ENCODE results near the gene P2RY11. TPM values are rescaled to one million over a fixed set of nuclear protein-coding genes. Genes with fewer than 3 reads are reported as not detected.

P2RY11 gene, protein sequence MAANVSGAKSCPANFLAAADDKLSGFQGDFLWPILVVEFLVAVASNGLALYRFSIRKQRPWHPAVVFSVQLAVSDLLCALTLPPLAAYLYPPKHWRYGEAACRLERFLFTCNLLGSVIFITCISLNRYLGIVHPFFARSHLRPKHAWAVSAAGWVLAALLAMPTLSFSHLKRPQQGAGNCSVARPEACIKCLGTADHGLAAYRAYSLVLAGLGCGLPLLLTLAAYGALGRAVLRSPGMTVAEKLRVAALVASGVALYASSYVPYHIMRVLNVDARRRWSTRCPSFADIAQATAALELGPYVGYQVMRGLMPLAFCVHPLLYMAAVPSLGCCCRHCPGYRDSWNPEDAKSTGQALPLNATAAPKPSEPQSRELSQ
- total RNA-seq = 1 to 10 TPM; 2.9 to 3.6 TPM

DNA sequence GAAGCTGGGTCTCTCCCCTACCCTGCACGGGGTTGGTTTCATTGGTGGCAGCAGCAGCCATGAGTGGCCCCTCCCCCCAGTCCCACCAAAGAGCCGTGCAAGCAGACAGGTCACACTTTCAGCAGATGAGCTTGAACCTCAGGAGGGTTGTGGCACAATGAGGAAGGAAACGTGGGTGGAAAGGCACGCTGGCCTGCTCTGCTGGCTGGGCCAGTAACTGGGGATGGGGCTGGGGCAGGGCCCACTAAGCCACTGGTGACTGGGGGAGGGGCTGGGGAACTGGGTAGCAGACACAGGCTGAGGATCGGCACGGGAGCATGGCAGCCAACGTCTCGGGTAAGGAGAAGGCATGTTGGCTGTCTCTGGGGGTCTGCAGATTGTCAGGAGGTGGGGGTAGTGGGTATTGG is at the start of gene P2RY11:
P2RY11 (plus strand) TSS at position 289 of the 407 bp plus-strand sequence; CDS start at position 318, 29 bp downstream.
- intact Hi-C loops (cut with DNase I) = loop anchor here (5.0 kb wide), 1 partner anchor 184 kb away; no protein-coding TSS in a partner anchor
- TF ChIP-seq, protein P1, sequence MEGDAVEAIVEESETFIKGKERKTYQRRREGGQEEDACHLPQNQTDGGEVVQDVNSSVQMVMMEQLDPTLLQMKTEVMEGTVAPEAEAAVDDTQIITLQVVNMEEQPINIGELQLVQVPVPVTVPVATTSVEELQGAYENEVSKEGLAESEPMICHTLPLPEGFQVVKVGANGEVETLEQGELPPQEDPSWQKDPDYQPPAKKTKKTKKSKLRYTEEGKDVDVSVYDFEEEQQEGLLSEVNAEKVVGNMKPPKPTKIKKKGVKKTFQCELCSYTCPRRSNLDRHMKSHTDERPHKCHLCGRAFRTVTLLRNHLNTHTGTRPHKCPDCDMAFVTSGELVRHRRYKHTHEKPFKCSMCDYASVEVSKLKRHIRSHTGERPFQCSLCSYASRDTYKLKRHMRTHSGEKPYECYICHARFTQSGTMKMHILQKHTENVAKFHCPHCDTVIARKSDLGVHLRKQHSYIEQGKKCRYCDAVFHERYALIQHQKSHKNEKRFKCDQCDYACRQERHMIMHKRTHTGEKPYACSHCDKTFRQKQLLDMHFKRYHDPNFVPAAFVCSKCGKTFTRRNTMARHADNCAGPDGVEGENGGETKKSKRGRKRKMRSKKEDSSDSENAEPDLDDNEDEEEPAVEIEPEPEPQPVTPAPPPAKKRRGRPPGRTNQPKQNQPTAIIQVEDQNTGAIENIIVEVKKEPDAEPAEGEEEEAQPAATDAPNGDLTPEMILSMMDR (IDR thresholded peaks at IDR 0.05) = no peak
- TF ChIP-seq POLR2A (IDR thresholded peaks at IDR 0.05) = no peak
- peak within 1 kb of the TSS in 2 of 4 donors; percentile 27 to 52 for H3K27ac ChIP-seq

DNA sequence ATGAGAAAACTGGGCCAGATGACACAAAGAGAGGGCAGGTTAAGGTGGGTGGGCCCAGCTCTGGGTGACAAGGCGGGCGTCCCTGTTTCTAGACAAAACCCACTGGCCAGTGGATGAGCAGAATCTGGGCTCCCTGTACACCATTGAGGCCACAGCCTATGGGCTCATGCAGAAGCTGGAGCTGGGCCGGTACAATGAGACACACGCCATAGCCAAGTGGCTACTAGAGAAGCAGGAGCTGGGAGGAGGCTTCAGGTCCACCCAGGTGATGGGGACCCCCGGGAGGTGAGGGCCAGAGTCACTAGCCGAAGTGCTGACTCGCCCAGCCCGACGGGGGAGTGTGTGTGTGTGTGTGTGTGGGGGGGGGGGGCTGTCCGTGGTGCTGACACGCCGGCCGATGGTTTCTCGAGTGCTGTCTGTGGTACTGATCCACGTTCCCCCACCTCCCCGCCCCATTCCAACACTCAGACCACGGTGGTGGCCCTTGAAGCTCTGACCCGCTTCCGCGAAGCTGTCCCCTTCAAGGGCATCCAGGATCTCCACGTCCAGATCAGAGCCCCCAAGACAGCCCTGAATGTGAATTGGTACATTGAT is 49.7 kb upstream of the P2RY11 start:
- ATAC-seq = no peak
- Histone ChIP-seq H3K27ac (no peak overlapping the region), H3K36me3 (replicated peaks in 1 of 2; ENCODE audit: insufficient read depth in 1 of 2, low read depth in 2 of 2) (no peaks in the 10 kb centered on the region), H3K4me3 (no peak overlapping the region), H3K4me1 (no peaks in the 10 kb centered on the region), H3K27me3 (no peaks in the 10 kb centered on the region), H3K9me3 (no peaks in the 10 kb centered on the region)
- intact Hi-C loops (cut with DNase I) = no loop called here
- no peak for DNase-seq
- WGBS, 2 donors = 19 to 56% methylated on average over 5 to 19 of the region's 21 CpGs
- TF ChIP-seq, protein P1 (IDR thresholded peaks at IDR 0.05) = no peak
- no peak for TF ChIP-seq POLR2A (IDR thresholded peaks at IDR 0.05)

More for the DNA sequence above, at the start of gene P2RY11:
- WGBS, 2 donors = 57 to 81% methylated on average over 6 to 8 of the region's 8 CpGs
- Histone ChIP-seq H3K9me3 (no peaks in the 10 kb centered on the region), H3K27me3 (no peaks in the 10 kb centered on the region), H3K4me3 (no peak within 1 kb of the TSS), H3K4me1 (peaks cover 29% of the 10 kb centered on the region), H3K36me3 (replicated peaks in 1 of 2; ENCODE audit: insufficient read depth in 1 of 2, low read depth in 2 of 2) (peaks cover 24 to 47% of the 10 kb centered on the region in 2 donors)
- DNase-seq (peak in 1 of 4 donors; percentile 68), ATAC-seq (no peak)

DNA sequence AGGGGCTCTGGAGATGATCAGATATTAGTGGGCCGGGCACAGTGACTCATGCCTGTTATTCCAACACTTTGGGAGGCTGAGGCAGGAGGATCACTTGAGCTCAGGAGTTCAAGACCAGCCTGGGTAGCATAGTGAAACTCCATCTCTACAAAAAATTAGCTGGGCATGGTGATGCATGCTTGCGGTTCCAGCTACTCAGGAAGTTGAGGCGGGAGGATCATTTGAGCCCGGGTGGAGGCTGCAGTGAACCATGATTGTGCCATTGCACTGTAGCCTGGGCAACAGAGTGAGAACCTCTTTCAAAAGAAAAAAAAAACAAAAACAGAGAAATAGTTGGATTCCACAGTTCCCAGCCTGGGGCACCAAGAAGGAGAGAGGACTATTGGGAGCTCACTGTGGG is 43.3 kb upstream of the P2RY11 start:
- TF ChIP-seq POLR2A (IDR thresholded peaks at IDR 0.05) = no peak
- TF ChIP-seq, protein P1 (IDR thresholded peaks at IDR 0.05) = no peak
- Histone ChIP-seq H3K27me3 (no peaks in the 10 kb centered on the region), H3K27ac (no peak overlapping the region), H3K4me1 (no peaks in the 10 kb centered on the region), H3K36me3 (replicated peaks in 1 of 2; ENCODE audit: insufficient read depth in 1 of 2, low read depth in 2 of 2) (no peaks in the 10 kb centered on the region), H3K9me3 (no peaks in the 10 kb centered on the region), H3K4me3 (no peak overlapping the region)
- 49 to 69% methylated on average over 4 of the region's 4 CpGs for WGBS, 2 donors
- ATAC-seq (no peak), DNase-seq (no peak)
- intact Hi-C loops (cut with DNase I) = no loop called here

DNA sequence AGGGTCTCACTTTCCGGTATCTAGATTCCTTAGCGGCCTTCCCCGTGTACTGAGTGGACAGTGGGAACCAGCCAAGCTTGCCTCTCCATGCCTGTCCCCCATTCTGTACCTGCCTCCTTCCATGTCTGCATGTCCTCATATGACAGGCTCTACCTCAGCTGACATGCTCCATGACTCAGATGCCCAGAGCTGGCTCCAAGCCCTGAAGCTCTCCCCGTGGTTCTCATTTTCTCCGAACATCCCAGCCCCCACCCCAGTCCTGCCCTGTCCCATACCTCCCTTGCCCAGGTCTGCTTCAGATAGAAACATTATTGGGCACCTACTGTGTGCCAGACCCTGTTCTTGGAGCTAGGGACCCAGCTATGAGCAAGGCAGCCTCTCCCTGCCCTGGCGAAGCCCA is 42.4 kb upstream of the P2RY11 start:
- Histone ChIP-seq H3K4me1 (no peaks in the 10 kb centered on the region), H3K27ac (no peak overlapping the region), H3K9me3 (no peaks in the 10 kb centered on the region), H3K36me3 (replicated peaks in 1 of 2; ENCODE audit: insufficient read depth in 1 of 2, low read depth in 2 of 2) (no peaks in the 10 kb centered on the region), H3K4me3 (no peak overlapping the region), H3K27me3 (no peaks in the 10 kb centered on the region)
- ATAC-seq (no peak), DNase-seq (no peak)
- WGBS, 2 donors = 57 to 81% methylated on average over 6 of the region's 6 CpGs
- TF ChIP-seq POLR2A (IDR thresholded peaks at IDR 0.05) = no peak
- TF ChIP-seq, protein P1 (IDR thresholded peaks at IDR 0.05) = no peak
- intact Hi-C loops (cut with DNase I) = no loop called here

Data from body of pancreas (tissue), 4 donors.